GM21381 (cell line): ENCODE data around the gene MAP7D2.
"Not testable (repeated sequence)": the region's sequence is repeated elsewhere in the genome, so short reads cannot be mapped to it uniquely, and the experiment has no call there.

Experiments
- ATAC-seq: cut with Tn5 transposase; IDR thresholded peaks from one replicate; pipeline ENCODE4 v1.9.1; 2021; ENCODE audit warnings: mild to moderate bottlenecking, moderate library complexity; ENCODE audit not compliant: unreplicated experiment

Gene MAP7D2

GRCh38 chrX:20116577-20117240, at the start of gene MAP7D2:
MAP7D2 (minus strand) TSS chrX:20116907; CDS start chrX:20116879, 28 bp downstream.
- no peak for ATAC-seq

- ATAC-seq, result not testable (repeated sequence)
Measured at GRCh38 chrX:20162516-20162915, 45.8 kb upstream of the MAP7D2 start.

GRCh38 chrX:20159797-20160385, 43.2 kb upstream of the MAP7D2 start:
- no peak for ATAC-seq

DNA sequence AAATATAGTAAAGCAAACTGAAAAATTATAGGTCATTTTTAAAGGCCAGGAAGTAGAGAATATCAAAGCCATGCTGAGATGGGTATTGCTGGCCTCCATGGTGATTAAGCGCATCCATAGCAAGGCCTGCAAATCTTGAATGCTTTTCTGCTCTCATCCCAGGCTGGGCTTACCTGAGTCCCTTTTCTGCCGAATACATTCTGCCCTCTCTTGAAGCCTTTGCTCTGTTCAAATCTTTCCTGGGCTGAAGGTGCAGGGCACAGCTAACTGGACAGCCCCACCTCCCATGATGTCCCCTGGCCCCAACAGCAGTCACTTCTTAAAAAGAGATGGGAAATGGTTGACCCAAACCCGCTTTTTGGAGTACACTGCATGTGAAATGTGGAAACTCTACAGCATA, 35.0 kb upstream of the MAP7D2 start:
- no peak for ATAC-seq

DNA sequence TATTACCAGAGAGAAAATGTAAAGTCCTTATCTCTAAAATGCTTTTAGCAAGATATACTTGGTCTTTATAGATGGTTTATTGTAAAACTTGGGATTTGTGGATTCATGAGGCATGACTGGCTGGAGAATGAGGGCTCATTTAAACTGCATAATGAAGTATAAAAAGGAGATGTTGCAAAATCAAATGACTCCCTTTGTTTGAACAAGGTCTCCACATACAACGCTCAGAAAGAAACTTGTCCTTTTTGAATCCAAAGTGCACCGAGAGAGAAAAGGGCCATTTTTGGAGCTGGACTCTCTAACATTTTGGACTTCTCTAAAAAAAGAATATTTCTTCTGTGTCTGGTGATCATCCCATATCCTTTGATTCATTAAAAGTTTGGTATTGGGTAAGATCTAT, 32.6 kb upstream of the MAP7D2 start:
- ATAC-seq, result no peak

DNA sequence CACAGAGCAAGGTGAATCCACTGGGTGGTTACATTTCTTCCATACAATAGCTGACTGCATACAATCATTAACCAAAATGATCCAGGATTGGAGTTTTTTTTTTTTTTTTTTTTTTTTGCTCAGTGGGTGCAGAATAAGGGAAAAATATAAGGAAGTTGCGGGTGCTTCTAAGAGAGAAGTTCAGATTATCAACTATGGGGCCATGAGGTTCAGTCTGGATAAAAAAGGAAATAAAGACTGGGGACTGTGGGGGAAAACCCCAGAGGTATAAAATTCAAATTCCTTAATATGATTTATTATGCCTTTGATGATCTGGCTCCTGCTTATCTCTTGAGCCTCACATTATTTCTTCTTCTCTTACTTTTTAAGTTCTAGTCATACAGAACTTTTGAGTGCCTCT, 30.9 kb upstream of the MAP7D2 start:
- no peak for ATAC-seq

DNA sequence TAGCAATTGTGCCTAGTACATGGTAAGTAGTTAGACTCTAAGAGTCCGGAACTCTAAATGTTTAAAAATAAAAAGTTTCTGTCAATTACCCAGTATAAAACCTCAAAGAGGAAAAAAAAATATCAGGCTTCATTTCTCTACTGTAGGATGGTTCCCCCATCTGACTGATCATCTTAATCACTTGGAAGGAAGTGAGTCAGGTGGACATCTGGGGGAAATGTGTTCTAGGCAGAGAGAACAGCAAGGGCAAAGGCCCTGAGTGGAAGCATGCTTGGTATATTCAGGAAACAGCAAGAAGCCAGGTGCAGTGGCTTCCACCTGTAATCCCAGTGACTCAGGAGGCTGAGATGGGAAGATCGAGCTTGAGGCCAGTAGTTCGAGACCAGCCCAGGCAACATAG, 27.8 kb upstream of the MAP7D2 start:
- no peak for ATAC-seq

GRCh38 chrX:20143561-20143960, 26.9 kb upstream of the MAP7D2 start:
- ATAC-seq, result no peak

- ATAC-seq, result no peak
Measured at GRCh38 chrX:20143111-20143510, 26.4 kb upstream of the MAP7D2 start.

- ATAC-seq, result peak; percentile 99
Measured at GRCh38 chrX:20141281-20142220, 24.8 kb upstream of the MAP7D2 start, which contains the start of gene EIF1AX. EIF1AX (minus strand) TSS chrX:20141838; CDS start chrX:20141640, 198 bp downstream.

DNA sequence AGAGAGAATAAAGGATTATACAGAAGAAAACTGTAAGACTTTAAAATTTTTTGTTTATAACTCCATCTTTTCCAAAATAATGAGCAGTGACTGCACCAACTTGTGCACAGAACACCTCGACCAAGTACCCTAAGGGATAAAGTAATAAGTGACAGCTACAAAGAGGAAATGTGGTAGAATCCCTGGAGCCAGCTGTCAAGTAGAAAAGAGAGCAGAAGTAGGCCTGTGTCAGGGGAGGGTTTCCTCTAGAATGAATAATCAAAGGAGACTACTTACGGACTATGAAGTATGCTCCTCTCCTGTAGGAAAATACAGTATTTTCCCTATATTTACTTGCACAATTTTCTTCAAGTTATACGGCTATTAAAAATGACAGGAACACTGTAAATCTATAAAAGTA, 23.7 kb upstream of the MAP7D2 start:
- ATAC-seq, result no peak

DNA sequence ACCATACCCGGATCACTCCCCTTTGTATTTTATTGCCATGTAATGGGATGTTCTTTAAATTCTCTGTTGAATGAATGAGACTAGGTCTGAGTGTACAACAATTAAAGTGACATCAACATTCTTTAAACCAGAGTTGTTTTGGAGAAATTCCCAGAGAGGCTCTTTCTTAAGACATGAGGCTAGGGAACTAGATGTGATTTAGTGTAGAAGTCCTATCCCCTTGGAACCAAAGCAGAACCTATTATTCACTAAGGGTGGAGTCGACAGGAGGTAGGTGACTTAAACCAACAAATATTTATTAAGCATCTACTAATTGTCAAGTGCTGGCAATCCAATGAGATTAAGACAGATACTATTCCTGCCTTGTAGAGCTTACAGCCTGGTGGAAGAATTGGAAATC, 23.3 kb upstream of the MAP7D2 start:
- no peak for ATAC-seq

DNA sequence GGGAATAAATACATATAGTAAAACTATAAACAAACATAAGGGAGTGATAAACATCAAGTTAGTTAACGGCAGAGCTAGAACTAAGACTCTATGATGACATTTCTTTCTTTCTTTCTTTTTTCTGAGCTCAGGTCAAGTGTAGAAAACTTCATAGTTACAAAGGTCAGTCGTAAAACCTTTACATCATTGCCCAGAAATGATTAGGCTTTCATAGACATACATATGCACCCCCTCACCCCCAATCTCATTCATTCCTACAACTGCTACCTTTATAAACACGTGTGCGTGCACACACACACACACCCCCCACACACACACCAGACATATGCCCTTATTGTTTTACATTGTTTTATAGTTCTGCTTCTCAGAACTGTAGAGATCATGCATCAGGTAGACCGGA, 19.2 kb upstream of the MAP7D2 start:
- no peak for ATAC-seq

- ATAC-seq, result no peak
Measured at GRCh38 chrX:20132666-20133065, 16.0 kb upstream of the MAP7D2 start.

- ATAC-seq, result no peak
Measured at GRCh38 chrX:20130357-20130756, 13.7 kb upstream of the MAP7D2 start.

- no peak for ATAC-seq
Measured at GRCh38 chrX:20129547-20129946, 12.8 kb upstream of the MAP7D2 start.

GRCh38 chrX:20128670-20129069, 12.0 kb upstream of the MAP7D2 start:
- no peak for ATAC-seq

DNA sequence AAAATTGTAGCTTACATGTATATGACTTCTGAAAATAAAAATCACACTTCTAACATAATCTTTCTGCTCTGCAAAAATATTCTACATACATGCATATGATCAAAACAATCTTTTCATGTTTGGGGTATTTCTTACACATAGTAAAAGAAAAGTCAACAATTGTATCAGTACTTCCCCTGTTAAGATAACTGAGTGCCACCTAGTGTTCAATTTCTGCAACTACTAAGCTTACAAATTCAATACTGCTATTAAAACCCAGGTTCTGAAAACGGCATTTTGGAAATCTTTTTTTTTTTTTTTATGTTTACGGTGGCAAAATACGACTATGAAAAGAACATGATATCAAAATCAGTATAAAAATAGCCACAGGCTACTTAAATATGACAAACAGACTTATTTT, 10.7 kb upstream of the MAP7D2 start:
- not testable (repeated sequence) for ATAC-seq

DNA sequence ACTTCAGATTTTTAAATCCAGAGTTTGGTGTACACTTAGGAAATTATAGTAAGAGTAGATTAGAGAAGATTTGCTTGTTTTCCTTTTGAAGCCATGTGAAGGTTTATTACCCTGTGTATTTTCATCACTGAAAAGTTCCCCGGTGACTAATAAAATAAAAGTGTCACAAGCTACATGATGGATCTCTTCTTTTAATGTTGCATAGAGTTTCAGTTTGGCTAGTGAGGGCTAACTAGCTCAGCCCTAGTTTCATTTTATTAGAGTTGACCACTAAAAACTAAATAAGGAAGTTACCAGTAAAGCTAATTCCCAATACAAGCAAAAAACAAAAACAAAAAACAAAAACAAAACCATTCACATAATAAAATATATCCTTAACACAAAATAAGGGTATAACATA, 10.1 kb upstream of the MAP7D2 start:
- not testable (repeated sequence) for ATAC-seq

GRCh38 chrX:20124964-20125363, 8.3 kb upstream of the MAP7D2 start:
- no peak for ATAC-seq

- no peak for ATAC-seq
Measured at GRCh38 chrX:20118065-20118824, 1.5 kb upstream of the MAP7D2 start.
